WERI-Rb-1 (cell line): Measurements from ENCODE around the gene ITGB3.

Experiments
- DNase-seq: peaks from one replicate; pipeline ENCODE4 v3.0.0-alpha.2; 2020
- H3K27ac ChIP-seq: fragments of 250-450 bp; sonication (Bioruptor Pico); 2 replicates; pipeline ENCODE4 v1.5.1; 2020; ENCODE audit warnings: mild to moderate bottlenecking, moderate library complexity
- H3K27me3 ChIP-seq: fragments of 250-450 bp; sonication (Bioruptor Pico); 2 replicates; pipeline ENCODE4 v1.5.1; 2021; ENCODE audit warnings: mild to moderate bottlenecking, low read depth, moderate library complexity; ENCODE audit not compliant: insufficient read depth, severe bottlenecking
- H3K36me3 ChIP-seq: fragments of 250-450 bp; sonication (Bioruptor Pico); 2 replicates; pipeline ENCODE4 v1.5.1; 2020; ENCODE audit warnings: mild to moderate bottlenecking, moderate library complexity
- H3K4me3 ChIP-seq: 2 replicates; pipeline ENCODE4 v1.5.1; 2011; ENCODE audit warnings: low read depth, mild to moderate bottlenecking, control low read depth, low read length
- H3K9me3 ChIP-seq: fragments of 250-450 bp; sonication (Bioruptor Pico); 2 replicates; pipeline ENCODE4 v1.5.1; 2021; ENCODE audit warnings: mild to moderate bottlenecking, moderate library complexity; ENCODE audit not compliant: severe bottlenecking
- CTCF ChIP-seq: IDR thresholded peaks from 2 replicates; pipeline ENCODE4 v1.5.1; 2011; ENCODE audit warnings: low read depth, mild to moderate bottlenecking, control low read depth, inconsistent platforms, low read length

Gene ITGB3

GRCh38 chr17:47323382-47324223 is 70.0 kb downstream of the ITGB3 start, which contains the start of gene EFCAB13:
TSS of gene EFCAB13 (plus strand) at chr17:47323955. CDS start at chr17:47328354, 4,399 bp downstream.
- Histone ChIP-seq H3K27ac (peak within 1 kb of the TSS; percentile 28; the same call in 1 of the 2 replicates), H3K9me3 (peaks cover 12% of the 10 kb centered on the region)
- DNase-seq = peak; percentile 88

GRCh38 chr17:47324224-47325020 is 70.8 kb downstream of the ITGB3 start:
- H3K27ac ChIP-seq = no peak overlapping the region
- peaks cover 10% of the 10 kb centered on the region for H3K9me3 ChIP-seq
- peak overlapping the region; percentile 45; the same call in 1 of the 2 replicates for H3K4me3 ChIP-seq
- H3K27me3 ChIP-seq = no peaks in the 10 kb centered on the region
- H3K36me3 ChIP-seq = no peaks in the 10 kb centered on the region
- no peak for TF ChIP-seq CTCF
- no peak for DNase-seq

More at GRCh38 chr17:47323382-47324223, 70.0 kb downstream of the ITGB3 start, which contains the start of gene EFCAB13:
- 0 out of 2 replicates have a peak, but pooled peaks have one; percentile 22 for TF ChIP-seq CTCF
- Histone ChIP-seq H3K36me3 (no peaks in the 10 kb centered on the region), H3K27me3 (no peaks in the 10 kb centered on the region), H3K4me3 (peak within 1 kb of the TSS; percentile 45)

- no peak for TF ChIP-seq CTCF
- Histone ChIP-seq H3K27me3 (no peaks in the 10 kb centered on the region), H3K27ac (no peak overlapping the region), H3K36me3 (no peaks in the 10 kb centered on the region), H3K4me3 (no peak overlapping the region), H3K9me3 (peaks cover 10% of the 10 kb centered on the region)
- no peak for DNase-seq
Measured at GRCh38 chr17:47325176-47325575, 71.5 kb downstream of the ITGB3 start.

- Histone ChIP-seq H3K27ac (no peak overlapping the region), H3K27me3 (no peaks in the 10 kb centered on the region), H3K4me3 (no peak overlapping the region), H3K9me3 (no peaks in the 10 kb centered on the region), H3K36me3 (no peaks in the 10 kb centered on the region)
- DNase-seq = no peak
- TF ChIP-seq CTCF = no peak
Measured at GRCh38 chr17:47330548-47330947, 76.9 kb downstream of the ITGB3 start.

GRCh38 chr17:47332287-47332686 is 78.7 kb downstream of the ITGB3 start:
- H3K27ac ChIP-seq = no peak overlapping the region
- no peak for TF ChIP-seq CTCF
- H3K27me3 ChIP-seq = no peaks in the 10 kb centered on the region
- no peak for DNase-seq
- H3K4me3 ChIP-seq = no peak overlapping the region
- H3K9me3 ChIP-seq = no peaks in the 10 kb centered on the region
- H3K36me3 ChIP-seq = no peaks in the 10 kb centered on the region
